HUDEP-2 (cell line): Measurements from ENCODE around the gene TSHZ3.
A peak's percentile ranks its signal among the peaks of the same experiment; 100 is the strongest.

ENCODE experiments used
- DNase-seq, 76 experiments: peaks; one replicate each; lab custom pipeline; 2025; ENCODE audit not compliant: unreplicated experiment in 76 of 76; lab: John Stamatoyannopoulos, UW

Gene TSHZ3

GRCh38 chr19:31354799-31355664 is 5.8 kb upstream of the TSHZ3 start:
- DNase-seq: no peak

DNA sequence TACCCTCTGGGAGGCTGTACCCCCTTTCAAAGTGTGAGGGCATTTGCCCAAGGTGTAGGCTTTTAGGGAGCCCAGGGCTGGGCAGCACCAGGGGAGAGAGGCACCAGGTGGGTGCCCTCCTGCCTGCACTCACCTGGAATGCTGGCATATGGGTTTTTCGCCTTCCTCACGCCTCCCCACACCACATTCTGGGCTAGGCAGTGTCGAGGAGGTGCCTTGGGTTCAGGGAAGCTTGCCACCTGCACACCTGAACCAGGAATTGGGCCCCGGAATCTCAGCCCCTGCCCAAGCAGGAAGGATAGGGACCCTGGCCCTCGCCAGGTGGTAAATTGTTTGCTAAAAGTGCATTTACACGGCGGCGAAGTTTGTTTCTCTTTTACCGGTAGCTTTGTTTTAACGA is 5.1 kb upstream of the TSHZ3 start:
- DNase-seq: no peak

DNA sequence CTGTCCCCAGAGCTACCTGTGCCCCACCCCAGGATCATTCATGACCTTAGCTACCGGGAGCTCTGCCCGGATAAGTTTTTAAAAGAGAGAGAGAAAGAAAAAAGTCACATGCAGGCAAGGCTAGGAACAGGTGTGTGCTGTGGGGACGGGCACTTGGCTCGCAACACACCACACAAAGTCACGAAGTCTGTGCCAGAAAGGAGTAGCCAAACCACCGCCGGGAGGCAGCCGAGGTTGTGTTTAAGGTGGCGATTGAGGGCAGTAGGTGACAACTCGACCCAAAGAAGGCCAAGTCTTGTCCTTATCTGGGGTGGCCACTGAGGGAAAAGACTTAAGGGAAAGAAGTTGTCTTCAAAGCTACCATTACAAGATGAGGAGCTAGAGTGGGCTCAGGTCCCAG is 4.6 kb upstream of the TSHZ3 start:
- peak in 3 of 76 experiments; percentile 5 to 26 (median 7) for DNase-seq

DNA sequence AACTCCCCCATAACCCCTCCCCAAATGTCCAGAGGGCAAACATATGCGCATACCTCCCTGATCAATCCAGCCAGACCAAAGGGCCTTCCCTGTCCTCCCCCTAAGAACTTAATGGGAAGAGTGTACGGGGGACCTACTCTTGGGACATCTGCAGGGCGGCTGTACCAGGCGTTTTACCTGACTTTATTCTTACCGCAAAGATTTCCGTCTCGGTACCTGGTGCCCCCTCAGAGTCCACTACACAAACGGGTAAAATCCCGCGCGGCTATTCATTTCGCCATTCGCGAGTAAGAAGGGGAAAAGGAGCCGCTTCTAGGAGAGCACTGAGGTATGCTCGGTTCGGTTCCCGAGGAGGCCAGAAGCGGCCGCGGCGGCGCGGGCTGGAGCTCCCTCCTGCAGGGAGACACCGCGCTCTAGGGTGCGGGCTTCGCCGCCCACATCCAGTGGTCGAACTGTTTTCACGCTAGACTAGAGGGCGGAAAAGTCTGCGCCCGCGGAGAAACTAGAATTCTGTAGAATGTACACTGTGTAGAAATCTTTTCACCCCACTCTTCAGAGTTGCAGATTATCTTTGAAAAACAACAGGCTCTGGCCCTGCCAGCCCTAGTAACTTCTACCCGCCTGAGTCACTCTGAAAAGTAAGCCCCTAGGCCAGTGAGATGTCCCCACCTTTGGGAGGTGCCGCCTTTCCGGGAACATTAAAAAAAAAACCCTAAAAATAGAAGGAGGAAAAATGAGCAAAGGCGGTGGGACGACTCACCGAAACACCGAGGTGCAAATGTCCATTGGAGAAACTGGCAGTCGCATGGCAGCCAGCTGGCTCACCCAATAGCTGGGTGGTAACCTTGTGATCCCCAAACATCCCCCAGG is 3.8 kb upstream of the TSHZ3 start:
- DNase-seq: no peak

DNA sequence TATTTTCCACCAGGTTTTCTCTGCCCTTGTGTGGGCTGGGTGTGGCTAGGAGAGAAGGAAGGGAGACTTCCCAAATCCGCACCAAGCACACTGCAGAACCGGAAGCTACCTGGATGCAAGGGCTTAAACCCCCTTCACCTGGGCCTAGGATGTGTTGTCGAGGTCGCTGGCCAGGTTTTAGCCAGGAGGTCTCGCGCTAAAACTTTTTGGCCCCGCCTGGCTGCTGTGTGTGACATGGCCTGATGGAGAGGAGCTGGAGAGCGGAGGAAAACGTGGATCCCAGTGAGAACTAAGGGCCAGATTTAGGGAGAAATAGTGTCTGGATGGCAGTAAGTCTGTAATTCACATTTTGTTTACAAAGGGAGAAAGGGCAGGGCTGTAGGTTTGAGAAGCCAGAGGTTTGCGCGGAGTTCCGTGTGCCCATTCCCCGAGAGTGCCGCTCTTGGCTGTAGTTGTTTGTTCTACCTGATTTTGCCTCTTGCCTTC is 3.1 kb upstream of the TSHZ3 start:
- DNase-seq: no peak

GRCh38 chr19:31351855-31352195 is 2.6 kb upstream of the TSHZ3 start:
- no peak for DNase-seq

GRCh38 chr19:31351056-31351854 is 2.0 kb upstream of the TSHZ3 start:
- no peak for DNase-seq

GRCh38 chr19:31350693-31351055 is 1.4 kb upstream of the TSHZ3 start:
- DNase-seq: peak in 14 of 76 experiments; percentile 8 to 37 (median 18)

DNA sequence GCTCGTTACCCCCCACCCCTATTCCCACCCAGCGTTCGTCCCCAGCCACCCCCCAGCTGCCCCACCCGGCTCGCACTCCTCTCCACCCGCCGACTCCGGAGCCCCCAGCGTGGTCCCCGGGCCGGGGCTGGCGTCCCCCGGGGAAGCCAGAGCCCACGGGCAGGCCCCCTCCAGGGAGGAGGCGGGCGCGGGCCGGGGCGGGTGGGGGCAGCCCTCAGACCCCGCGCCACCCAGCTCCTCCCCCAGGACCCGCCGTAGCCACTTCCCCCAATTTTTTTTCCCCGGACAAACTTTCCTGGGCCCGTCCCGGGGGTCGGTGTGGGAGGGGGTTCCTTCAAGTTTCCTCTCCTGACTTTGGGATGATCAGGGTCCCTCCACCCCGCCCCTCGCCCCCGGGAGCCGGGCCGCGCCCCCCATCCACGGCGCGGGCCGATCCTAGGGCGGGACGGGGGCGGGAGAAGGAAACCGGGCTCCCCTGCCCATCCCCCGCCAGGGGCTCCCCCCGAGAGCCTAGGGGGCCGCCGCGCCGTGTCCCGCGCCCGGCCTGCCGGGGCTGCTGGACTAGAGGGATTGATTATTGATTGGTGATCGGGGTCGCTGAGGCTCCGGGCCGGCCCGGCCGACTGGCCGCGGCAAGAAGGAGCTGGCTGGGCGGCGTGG is 927 bp upstream of the TSHZ3 start:
- no peak for DNase-seq

DNA sequence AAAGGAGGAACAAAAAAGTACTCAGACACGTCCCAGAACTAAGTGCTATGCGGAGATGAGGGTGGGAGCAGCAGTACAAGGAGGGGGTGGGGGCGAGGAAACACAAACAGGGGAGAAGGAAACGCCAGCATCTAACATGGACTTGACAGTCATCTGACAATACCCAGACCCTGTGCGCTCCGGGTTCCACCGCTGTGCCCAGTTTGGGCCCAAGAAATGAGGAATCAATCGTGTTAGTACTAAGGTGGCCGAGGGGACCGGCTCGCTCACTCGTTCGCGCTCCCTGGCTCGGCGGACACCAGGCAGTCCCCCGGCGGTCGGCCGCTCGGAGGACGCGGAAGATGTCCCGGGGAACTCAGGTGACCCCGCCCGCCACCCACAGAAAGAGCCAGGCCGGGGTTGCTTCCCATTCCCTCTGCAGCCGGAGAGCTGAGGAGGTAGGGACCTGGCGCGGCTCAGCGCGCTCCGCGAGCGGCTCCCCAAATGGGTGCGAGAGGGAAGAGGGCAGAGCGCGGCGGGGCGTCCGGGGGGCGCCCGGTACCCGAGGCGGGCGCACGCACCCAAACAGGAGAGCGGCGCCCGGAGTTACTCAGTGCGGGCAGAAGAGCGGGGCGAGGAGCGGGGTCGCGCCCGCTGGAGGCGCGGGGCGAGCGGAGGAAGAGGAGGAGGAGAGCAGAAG is 616 bp downstream of the TSHZ3 start:
- DNase-seq: no peak

DNA sequence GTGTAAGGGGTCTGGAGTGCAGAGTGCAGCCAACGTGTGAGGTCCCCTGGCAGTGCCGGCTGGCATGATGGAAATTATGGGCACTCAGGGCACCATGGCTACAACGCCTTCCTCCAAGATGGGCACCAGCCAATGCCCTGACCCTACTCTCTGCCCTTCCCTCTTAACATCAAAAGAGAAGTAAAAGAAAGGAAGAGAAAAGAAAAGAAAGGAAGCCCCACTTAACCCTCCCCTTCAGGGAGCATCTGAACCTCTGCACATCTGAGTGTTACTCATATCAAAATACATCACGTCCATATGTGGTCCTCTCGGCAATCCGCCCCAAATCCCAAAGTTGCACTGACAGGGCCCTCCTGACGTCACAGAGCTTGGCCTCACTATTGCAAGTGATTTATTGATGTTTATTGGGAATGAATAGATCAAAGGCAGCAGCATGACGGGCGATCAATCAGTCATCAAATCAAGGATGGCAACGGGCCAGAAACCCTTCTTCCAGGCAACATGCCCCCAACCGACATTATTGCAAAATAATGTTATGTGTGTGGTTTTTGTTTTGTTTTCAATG is 1.3 kb downstream of the TSHZ3 start:
- no peak for DNase-seq

DNA sequence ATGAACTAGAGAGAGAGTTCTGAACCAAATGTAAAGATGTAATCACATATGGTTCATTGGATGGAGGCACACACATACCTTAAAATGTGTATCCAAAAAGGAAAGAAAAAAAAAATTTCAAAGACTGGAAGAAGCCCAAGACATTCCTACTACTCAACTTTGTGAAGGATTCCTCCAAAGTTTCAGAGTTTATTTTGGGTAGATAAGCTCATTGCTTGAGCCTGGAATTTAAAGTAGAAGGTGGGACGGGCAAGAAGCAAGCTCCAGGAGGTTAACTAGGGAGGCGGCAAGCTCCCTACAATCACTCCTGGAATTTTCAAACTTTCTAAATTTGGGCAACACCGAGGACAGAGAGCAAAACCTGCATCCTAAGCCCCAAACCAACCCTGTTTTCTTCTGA is 1.9 kb downstream of the TSHZ3 start:
- no peak for DNase-seq

- DNase-seq: no peak
Observed at GRCh38 chr19:31346184-31347059, 2.8 kb downstream of the TSHZ3 start.

DNA sequence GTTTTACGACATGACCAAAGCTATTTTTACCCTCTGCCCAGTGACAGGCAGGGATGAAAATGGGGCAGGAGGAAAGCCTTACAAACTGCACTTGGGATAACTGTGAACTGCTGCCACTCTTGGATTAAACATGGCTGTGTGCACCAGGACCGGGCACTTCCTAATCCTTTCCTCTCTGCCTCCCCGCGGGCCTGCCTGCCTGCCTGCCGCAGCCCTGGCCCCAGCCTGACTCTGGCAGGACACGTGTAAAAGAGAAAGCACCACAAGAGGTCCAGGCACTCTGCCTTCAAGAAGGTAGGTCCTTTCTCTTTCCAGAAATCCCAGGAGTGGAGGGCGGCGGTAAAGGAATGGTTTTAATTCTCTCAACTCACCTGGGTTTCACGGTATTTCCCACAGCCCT is 4.8 kb downstream of the TSHZ3 start:
- no peak for DNase-seq

DNA sequence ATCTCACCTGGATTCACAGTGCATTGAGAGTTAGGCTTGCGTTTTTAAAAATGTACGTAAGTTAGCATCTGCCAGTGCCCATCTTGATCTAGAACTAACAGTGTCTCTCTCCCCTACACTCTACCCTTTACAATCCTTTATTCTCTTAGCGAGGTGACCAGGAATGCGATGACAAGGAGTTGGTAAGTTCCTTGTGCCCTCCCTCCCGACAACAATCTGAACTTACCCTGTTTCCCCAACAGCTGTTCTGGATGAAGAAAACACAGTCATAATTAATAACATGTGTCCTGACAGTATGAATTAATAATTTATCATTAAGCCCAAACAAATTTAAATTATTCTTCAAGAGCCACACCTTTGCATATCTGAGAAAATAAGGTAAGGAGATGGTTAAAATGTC is 6.3 kb downstream of the TSHZ3 start:
- no peak for DNase-seq

DNA sequence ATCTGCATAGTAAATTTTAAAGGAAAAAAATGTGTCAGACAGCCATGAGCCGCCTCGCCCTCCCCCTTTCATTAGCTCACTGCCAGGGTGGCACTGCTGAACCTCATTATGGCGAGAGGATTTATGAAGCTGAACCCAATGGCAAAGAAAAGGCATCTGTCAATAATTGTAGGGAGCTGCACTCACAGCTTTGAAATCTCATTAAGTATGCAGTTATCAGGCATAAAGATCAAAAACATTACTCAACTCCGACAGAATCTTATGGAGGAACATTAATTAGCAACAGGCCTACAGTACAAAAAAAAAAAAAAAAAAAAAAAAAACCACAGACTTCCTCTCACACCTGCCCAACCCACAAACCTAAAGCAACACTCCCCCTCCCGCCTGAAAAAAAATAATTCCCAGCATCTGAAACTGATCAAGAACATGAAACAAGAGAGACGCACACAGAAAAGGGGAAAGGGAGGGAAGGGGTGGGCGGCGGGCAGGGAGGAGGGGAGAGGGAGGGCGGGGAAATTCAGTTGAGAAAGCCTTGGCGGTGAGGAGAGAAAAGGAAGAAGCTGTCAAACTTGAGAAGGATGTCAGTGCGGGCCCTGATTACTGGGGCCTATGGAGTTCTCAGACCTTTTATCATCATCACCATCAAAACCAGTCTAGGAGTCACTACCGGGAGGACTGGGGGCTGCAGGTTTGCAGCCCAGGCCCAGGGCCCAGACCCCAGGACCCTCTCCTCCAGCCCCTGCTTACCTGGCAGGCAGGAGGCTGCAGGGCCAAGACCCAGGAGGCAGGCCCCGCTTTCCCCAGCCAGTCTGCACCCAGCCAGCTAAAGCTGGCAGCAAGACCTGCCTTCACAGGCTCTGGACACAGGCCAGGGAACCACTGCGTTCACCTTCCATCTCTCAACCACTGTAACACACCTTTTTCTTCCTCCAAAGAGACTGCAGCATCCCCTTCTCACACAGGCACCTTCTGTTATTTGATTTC is 8.9 kb downstream of the TSHZ3 start:
- no peak for DNase-seq

DNA sequence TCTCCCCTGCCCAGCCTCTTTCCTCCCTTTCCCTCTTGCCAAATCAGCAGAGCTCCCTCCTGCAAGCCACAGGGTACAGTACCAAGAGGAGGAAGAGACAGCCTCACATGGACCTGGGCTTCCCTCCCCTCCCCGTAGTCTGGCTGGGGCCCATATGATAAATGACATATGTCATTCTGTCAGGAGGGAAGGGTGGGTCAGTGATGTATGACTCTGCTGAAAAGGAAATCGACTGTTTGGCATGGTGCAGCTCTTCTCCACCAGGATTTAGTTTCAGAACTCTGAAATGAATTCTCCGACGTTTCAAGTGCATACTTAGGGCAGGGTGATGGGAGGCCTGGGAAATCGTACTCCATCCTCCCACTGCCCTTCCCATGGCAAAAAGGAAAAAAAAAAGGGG is 9.8 kb downstream of the TSHZ3 start:
- no peak for DNase-seq
